Liver (tissue), 9 donors: Measurements from ENCODE around the gene MOXD1. TPM values are rescaled to one million over a fixed set of nuclear protein-coding genes. Genes with fewer than 3 reads are reported as not detected.

Experiments
- DNase-seq: peaks from one replicate; pipeline ENCODE4 v3.0.0-alpha.2; 2017; ENCODE audit warnings: low spot score
- H3K27ac ChIP-seq, 2 donors: one replicate each; pipeline ENCODE4 v1.7.0; 2013; ENCODE audit warnings: inconsistent platforms in 2 of 2, low read length in 2 of 2, control low read depth in 1 of 2, low read depth in 1 of 2, mild to moderate bottlenecking in 1 of 2
- H3K27me3 ChIP-seq, 4 donors: one replicate each; pipeline versions ENCODE4 v1.6.1 to v1.7.0; 2013; ENCODE audit warnings: low read length in 3 of 4, inconsistent platforms in 1 of 4, mild to moderate bottlenecking in 1 of 4, moderate library complexity in 1 of 4; ENCODE audit not compliant: control insufficient read depth in 4 of 4, insufficient read depth in 4 of 4
- H3K36me3 ChIP-seq, 4 donors: one replicate each; pipeline versions ENCODE4 v1.6.1 to v1.7.0; 2013; ENCODE audit warnings: low read length in 3 of 4, mild to moderate bottlenecking in 3 of 4, low read depth in 1 of 4, moderate library complexity in 1 of 4; ENCODE audit not compliant: control insufficient read depth in 4 of 4, insufficient read depth in 3 of 4
- H3K4me1 ChIP-seq, 4 donors: one replicate each; pipeline versions ENCODE4 v1.6.1 to v1.7.0; 2013; ENCODE audit warnings: low read length in 3 of 4, mild to moderate bottlenecking in 3 of 4, moderate library complexity in 1 of 4; ENCODE audit not compliant: control insufficient read depth in 4 of 4, insufficient read depth in 4 of 4
- H3K4me3 ChIP-seq, 3 donors: one replicate each; pipeline versions ENCODE4 v1.6.1 to v1.7.0; 2013; ENCODE audit warnings: low read length in 3 of 3, control low read depth in 1 of 3, low read depth in 1 of 3, mild to moderate bottlenecking in 1 of 3
- H3K9ac ChIP-seq, 2 donors: one replicate each; pipeline ENCODE4 v1.7.0; 2013; ENCODE audit warnings: low read length in 2 of 2, mild to moderate bottlenecking in 2 of 2, moderate library complexity in 2 of 2, control low read depth in 1 of 2, low read depth in 1 of 2
- H3K9me3 ChIP-seq, 4 donors: one replicate each; pipeline versions ENCODE4 v1.6.1 to v1.7.0; 2013; ENCODE audit warnings: low read length in 3 of 4; ENCODE audit not compliant: control insufficient read depth in 4 of 4
- ATF3 ChIP-seq: IDR thresholded peaks from 2 replicates; pipeline ENCODE4 v1.6.1; 2016; ENCODE audit warnings: antibody characterized with exemption
- CTCF ChIP-seq: fragments of 150-350 bp; IDR thresholded peaks from 2 replicates; pipeline ENCODE4 v1.5.1; 2017; ENCODE audit warnings: improper control_type of control experiment, low read depth, low read length; ENCODE audit not compliant: missing input control
- EGR1 ChIP-seq, 2 donors: IDR thresholded peaks; 2 replicates each; pipeline ENCODE4 v1.6.1; 2016 to 2018; ENCODE audit warnings: antibody characterized with exemption in 2 of 2, low read depth in 2 of 2
- FOXA1 ChIP-seq: IDR thresholded peaks from 2 replicates; pipeline ENCODE4 v1.6.1; 2016; ENCODE audit warnings: antibody characterized with exemption
- FOXA2 ChIP-seq: IDR thresholded peaks from 2 replicates; pipeline ENCODE4 v1.6.1; 2016; ENCODE audit warnings: antibody characterized with exemption
- GABPA ChIP-seq, 2 donors: IDR thresholded peaks in 1 of 2; conservative IDR thresholded peaks in 1 of 2; 2 replicates each; pipeline ENCODE4 v1.6.1; 2016; ENCODE audit warnings: antibody characterized with exemption in 2 of 2, mild to moderate bottlenecking in 1 of 2, moderate library complexity in 1 of 2
- HNF4A ChIP-seq, 2 donors: conservative IDR thresholded peaks; 2 replicates each; pipeline ENCODE4 v1.6.1; 2016; ENCODE audit warnings: antibody characterized with exemption in 2 of 2, mild to moderate bottlenecking in 2 of 2
- HNF4G ChIP-seq: IDR thresholded peaks from 2 replicates; pipeline ENCODE4 v1.6.1; 2016; ENCODE audit warnings: antibody characterized with exemption
- JUND ChIP-seq, 2 donors: IDR thresholded peaks; 2 replicates each; pipeline ENCODE4 v1.6.1; 2016; ENCODE audit warnings: antibody characterized with exemption in 2 of 2
- NR2F2 ChIP-seq: IDR thresholded peaks from 2 replicates; pipeline ENCODE4 v1.6.1; 2016; ENCODE audit warnings: antibody characterized with exemption
- RAD21 ChIP-seq, 2 donors: IDR thresholded peaks; 2 replicates each; pipeline ENCODE4 v1.6.1; 2016; ENCODE audit warnings: antibody characterized with exemption in 2 of 2, mild to moderate bottlenecking in 2 of 2
- REST ChIP-seq: IDR thresholded peaks from 2 replicates; pipeline ENCODE4 v1.6.1; 2016; ENCODE audit warnings: antibody characterized with exemption, mild to moderate bottlenecking
- RXRA ChIP-seq, 2 donors: IDR thresholded peaks; 2 replicates each; pipeline ENCODE4 v1.6.1; 2017 to 2018; ENCODE audit warnings: antibody characterized with exemption in 2 of 2, mild to moderate bottlenecking in 1 of 2
- SP1 ChIP-seq: IDR thresholded peaks from 2 replicates; pipeline ENCODE4 v1.6.1; 2018; ENCODE audit warnings: antibody characterized with exemption, mild to moderate bottlenecking
- TAF1 ChIP-seq: conservative IDR thresholded peaks from 2 replicates; pipeline ENCODE4 v1.6.1; 2016; ENCODE audit warnings: antibody characterized with exemption, mild to moderate bottlenecking
- YY1 ChIP-seq: IDR thresholded peaks from 2 replicates; pipeline ENCODE4 v1.6.1; 2016; ENCODE audit warnings: antibody characterized with exemption, mild to moderate bottlenecking
- ZBTB33 ChIP-seq: IDR thresholded peaks from 2 replicates; pipeline ENCODE4 v1.6.1; 2016; ENCODE audit warnings: antibody characterized with exemption
- WGBS: extraction: QIAGEN DNeasy Blood & Tissue Kit; methylation state at CpG from one replicate; pipeline ENCODE4 v1.1.7; 2013; 5-methylcytosine and 5-hydroxymethylcytosine counted together
- polyA plus RNA-seq, 2 donors: library from polyadenylated mRNA; stranded (reverse) in 1 of 2; unstranded in 1 of 2; fragments of 200-250 nt in 1 of 2; fragments of >200 nt in 1 of 2; fragmentation: Nextera tagmentation in 1 of 2; extraction: Ambion mirVana in 1 of 2; gene quantifications; one replicate each; pipeline versions ENCODE4 v1.2.1 to v1.2.3, GENCODE V29; 2013 to 2015
- total RNA-seq, 2 donors: library from RNA; depleted of rRNA; stranded (reverse); fragments of >200 nt; gene quantifications; one replicate each; pipeline ENCODE4 v1.2.3, GENCODE V29; 2014
- TF ChIP-seq, protein P1 (sequence below): IDR thresholded peaks from 2 replicates; pipeline ENCODE4 v1.6.1; 2016; ENCODE audit warnings: antibody characterized with exemption
- donor health status: healthy.
- donor health status: healthy.
- donor health status: healthy.
- donor health status: healthy.
- donor health status: healthy.

MOXD1 gene
- total and polyA plus RNA-seq, 4 donors, result 0.14 to 0.48 (median 0.24) TPM

DNA sequence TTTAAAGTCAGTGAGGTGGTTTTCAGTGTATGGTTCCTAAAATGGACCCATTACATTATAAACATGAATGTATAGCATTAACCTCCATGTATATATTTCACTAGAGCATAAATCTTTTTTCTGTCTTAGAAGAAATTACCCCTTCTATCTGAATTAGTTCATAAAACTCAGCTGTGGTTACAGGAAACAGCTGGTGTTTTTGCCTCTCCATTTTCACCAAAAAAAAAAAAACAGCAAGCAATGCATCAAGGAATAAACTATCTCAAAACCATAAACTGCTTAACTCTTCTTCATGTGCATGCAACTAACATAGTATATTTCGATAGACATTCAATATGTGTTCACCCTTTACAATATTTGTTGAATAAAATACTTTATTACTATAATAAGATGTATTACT is 40.2 kb downstream of the MOXD1 start:
- no peak overlapping the region for H3K27ac ChIP-seq
- peaks cover 0 to 1% (median 0%) of the 10 kb centered on the region in 4 donors for H3K9me3 ChIP-seq
- H3K4me1 ChIP-seq, result no peaks in the 10 kb centered on the region
- no peaks in the 10 kb centered on the region for H3K27me3 ChIP-seq
- WGBS, result 58% methylated on average over 1 of the region's 1 CpG
- H3K4me3 ChIP-seq, result no peak overlapping the region
- DNase-seq, result no peak
- no peak for TF ChIP-seq FOXA2
- no peak for TF ChIP-seq NR2F2
- no peak for TF ChIP-seq RXRA (IDR thresholded peaks at IDR 0.05)
- no peak for TF ChIP-seq EGR1 (IDR thresholded peaks at IDR 0.05; ENCODE audit: low read depth in 2 of 2)
- TF ChIP-seq TAF1, result no peak
- no peak for TF ChIP-seq HNF4A (conservative IDR thresholded peaks at IDR 0.05)
- TF ChIP-seq GABPA (IDR thresholded peaks at IDR 0.05 in 1 of 2, conservative IDR thresholded peaks at IDR 0.05 in 1 of 2), result no peak
- no peak for TF ChIP-seq ZBTB33
- no peak for TF ChIP-seq SP1
- no peak for TF ChIP-seq JUND (IDR thresholded peaks at IDR 0.05)
- no peak for TF ChIP-seq YY1
- TF ChIP-seq RAD21 (IDR thresholded peaks at IDR 0.05), result no peak
- TF ChIP-seq CTCF, result no peak
- no peaks in the 10 kb centered on the region for H3K36me3 ChIP-seq
- H3K9ac ChIP-seq, result no peak overlapping the region

- Histone ChIP-seq H3K4me3 (no peak overlapping the region), H3K36me3 (no peaks in the 10 kb centered on the region), H3K9ac (no peak overlapping the region), H3K4me1 (no peaks in the 10 kb centered on the region), H3K9me3 (peaks cover 0 to 1% (median 0%) of the 10 kb centered on the region in 4 donors), H3K27ac (no peak overlapping the region), H3K27me3 (no peaks in the 10 kb centered on the region)
- 73% methylated on average over 2 of the region's 2 CpGs for WGBS
- DNase-seq, result no peak
- no peak for TF ChIP-seq NR2F2
- no peak for TF ChIP-seq HNF4A (conservative IDR thresholded peaks at IDR 0.05)
- TF ChIP-seq SP1, result no peak
- no peak for TF ChIP-seq GABPA (IDR thresholded peaks at IDR 0.05 in 1 of 2, conservative IDR thresholded peaks at IDR 0.05 in 1 of 2)
- no peak for TF ChIP-seq EGR1 (IDR thresholded peaks at IDR 0.05; ENCODE audit: low read depth in 2 of 2)
- no peak for TF ChIP-seq YY1
- no peak for TF ChIP-seq FOXA1
- TF ChIP-seq RXRA (IDR thresholded peaks at IDR 0.05), result no peak
- TF ChIP-seq JUND (IDR thresholded peaks at IDR 0.05), result no peak
- TF ChIP-seq CTCF, result no peak
- no peak for TF ChIP-seq TAF1
- TF ChIP-seq, protein P1, sequence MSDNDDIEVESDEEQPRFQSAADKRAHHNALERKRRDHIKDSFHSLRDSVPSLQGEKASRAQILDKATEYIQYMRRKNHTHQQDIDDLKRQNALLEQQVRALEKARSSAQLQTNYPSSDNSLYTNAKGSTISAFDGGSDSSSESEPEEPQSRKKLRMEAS, result no peak
- no peak for TF ChIP-seq RAD21 (IDR thresholded peaks at IDR 0.05)
- no peak for TF ChIP-seq REST
- TF ChIP-seq HNF4G, result no peak
- TF ChIP-seq ZBTB33, result no peak
- no peak for TF ChIP-seq ATF3
Observed at GRCh38 chr6:132359886-132360285, 41.4 kb downstream of the MOXD1 start.
